GM18511 (cell line): ENCODE measurements around the gene CBLL1.

Experiments
- ATAC-seq: cut with Tn5 transposase; IDR thresholded peaks from one replicate; pipeline ENCODE4 v1.9.1; 2021; ENCODE audit warnings: mild to moderate bottlenecking, moderate library complexity; ENCODE audit not compliant: unreplicated experiment

The CBLL1 gene

GRCh38 chr7:107809179-107809578, 65.2 kb downstream of the CBLL1 start:
- ATAC-seq: no peak

GRCh38 chr7:107810626-107811025, 66.7 kb downstream of the CBLL1 start:
- ATAC-seq: no peak
